Stromal cell of bone marrow (primary cell): ENCODE measurements around the gene SLC12A2.
A peak's percentile ranks its signal among the peaks of the same experiment; 100 is the strongest.

Experiments used
- DNase-seq: peaks from one replicate; pipeline ENCODE4 v3.0.0-alpha.2; 2012; ENCODE audit warnings: low read depth

SLC12A2 gene

GRCh38 chr5:128228008-128228407 lies 144.4 kb downstream of the SLC12A2 start:
- peak; percentile 91 for DNase-seq

DNA sequence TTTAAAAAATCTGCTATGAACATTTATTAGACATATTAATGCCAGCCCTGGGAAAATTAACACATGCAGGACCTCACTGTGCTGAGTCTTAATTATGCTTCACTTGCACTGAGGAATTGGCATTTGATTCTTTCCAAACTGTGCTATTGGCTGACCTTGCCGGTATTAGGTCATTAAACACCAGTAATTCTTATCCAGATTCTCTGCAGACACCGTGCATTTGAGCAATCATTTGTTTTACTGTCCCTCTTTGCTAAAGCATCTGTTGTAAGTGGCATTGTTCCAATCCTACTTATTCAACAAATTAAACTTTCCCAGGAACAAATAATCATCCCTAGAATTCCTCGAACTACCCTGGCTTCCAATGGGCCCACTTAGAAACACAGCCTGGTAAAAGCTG lies 145.0 kb downstream of the SLC12A2 start:
- DNase-seq, result no peak

- DNase-seq, result no peak
Measured at GRCh38 chr5:128234928-128235641, 151.5 kb downstream of the SLC12A2 start.

DNA sequence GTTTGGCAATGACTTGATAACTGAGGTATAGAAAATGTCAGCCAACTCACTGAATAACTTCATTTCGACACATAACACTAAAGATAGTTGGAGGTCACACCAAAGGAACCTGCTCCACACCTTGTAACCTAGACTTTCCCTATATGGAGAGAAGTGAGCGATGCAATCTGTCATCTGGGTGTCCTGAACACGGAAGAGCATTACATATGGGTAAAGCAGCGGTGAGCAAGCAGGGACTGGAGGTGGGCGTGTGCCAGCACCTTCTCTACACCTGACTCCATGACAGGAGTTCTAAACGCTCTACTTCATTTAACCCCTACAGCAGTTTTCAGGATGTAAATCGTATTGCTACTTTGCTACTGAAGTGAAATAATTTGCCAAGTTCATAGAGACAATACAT lies 152.8 kb downstream of the SLC12A2 start:
- no peak for DNase-seq

- no peak for DNase-seq
Measured at GRCh38 chr5:128237000-128237399, 153.4 kb downstream of the SLC12A2 start.

DNA sequence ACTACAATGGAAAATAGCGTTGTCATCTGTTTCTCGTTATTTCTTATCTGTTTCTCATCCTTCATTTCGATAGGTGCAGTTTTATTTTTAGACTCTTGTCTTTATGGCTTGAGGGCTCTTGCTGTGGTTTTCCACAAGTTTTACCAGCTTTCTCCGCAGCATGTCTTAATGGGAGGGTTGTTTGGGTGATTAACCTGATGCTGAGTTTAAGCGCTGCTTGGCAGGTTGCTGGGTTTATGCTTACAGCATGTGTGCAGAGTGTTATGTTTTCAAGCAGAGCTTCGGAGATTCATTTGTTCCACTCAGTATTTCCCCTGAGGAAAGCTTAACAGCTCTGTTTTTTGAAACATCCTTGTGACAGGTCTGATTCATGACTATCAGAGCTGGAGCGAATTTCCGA lies 154.0 kb downstream of the SLC12A2 start:
- DNase-seq, result no peak
